HG03575 (cell line): ENCODE measurements around the gene RBSN.
A peak's percentile ranks its signal among the peaks of the same experiment; 100 is the strongest.
"Not testable (repeated sequence)": the region's sequence is repeated elsewhere in the genome, so short reads cannot be mapped to it uniquely, and the experiment has no call there.

ENCODE experiments used
- ATAC-seq: cut with Tn5 transposase; IDR thresholded peaks from one replicate; pipeline ENCODE4 v1.9.1; 2021; ENCODE audit not compliant: unreplicated experiment, insufficient number of reproducible peaks, low FRiP score; ENCODE audit errors: extremely low read depth

Gene RBSN

DNA sequence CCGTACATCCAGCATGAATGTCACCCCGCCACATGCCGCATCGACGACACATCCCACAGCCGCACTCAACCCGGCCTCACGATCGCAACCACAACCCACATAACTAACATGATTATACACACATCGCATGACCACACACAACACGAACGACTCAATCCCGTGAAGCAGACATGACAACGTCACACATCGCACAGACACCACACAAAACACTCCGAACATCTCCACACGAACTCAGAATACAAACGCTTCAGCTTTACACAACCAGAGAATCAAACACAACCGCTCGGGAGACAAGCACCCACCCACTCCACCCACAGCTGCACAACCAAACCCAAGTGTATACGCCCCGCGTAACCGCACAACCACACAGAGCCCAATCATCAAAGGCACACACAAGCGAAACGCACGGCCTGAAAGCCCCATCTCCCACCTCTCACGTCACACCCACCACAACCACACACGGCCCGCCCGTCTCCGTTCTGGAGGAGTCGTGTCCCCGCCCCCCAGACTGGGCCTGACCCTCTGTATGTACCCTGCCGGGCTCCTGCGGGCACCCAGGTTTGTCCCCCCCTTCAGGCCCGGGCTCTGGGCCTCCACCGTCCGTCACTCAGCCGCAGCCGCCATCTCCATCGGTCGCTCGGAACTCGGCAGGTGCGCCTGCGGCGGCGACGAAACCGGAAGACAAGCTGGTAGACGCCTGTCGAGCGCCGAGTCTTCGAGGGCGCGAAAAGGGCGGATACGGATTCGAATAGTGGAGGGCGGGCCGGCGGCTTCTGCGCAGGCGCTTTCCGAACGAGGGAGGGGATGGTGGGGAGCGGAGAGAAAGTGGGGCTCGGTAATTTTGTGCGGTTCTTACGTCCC is at the start of gene RBSN:
RBSN (minus strand) TSS at position 646 of the 861 bp plus-strand sequence. CDS start 3,028 bp downstream, outside the sequence.
- ATAC-seq: peak; percentile 59

- no peak for ATAC-seq
These were observed 49.7 kb upstream of the RBSN start for GRCh38 chr3:15148614-15149013.

GRCh38 chr3:15136885-15137284 is 37.9 kb upstream of the RBSN start:
- not testable (repeated sequence) for ATAC-seq

GRCh38 chr3:15134968-15135367 is 36.0 kb upstream of the RBSN start:
- ATAC-seq: not testable (repeated sequence)

- not testable (repeated sequence) for ATAC-seq
These were observed 29.5 kb upstream of the RBSN start for GRCh38 chr3:15128403-15128802.

GRCh38 chr3:15126975-15127374 is 28.0 kb upstream of the RBSN start:
- ATAC-seq: not testable (repeated sequence)

DNA sequence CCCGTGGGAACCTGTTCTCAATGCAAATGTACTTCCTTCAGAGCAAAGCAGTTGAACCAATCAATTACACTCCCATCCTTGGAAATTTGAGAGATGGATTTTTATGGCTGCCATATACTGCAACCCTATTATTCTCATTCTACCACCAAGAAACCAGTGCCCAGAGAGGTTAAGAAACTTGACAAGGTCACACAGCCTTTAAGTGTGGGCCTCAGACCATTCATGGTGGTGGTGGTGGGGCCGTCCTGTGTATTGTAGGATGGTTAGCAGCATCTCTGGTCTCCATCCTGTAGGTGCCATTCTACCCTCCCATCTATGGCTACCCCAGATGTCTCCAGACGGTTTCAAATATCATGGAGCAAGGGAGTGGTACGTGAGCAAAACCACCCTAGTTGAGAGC is 23.4 kb upstream of the RBSN start:
- ATAC-seq: no peak

- ATAC-seq: no peak
These were observed 23.0 kb upstream of the RBSN start for GRCh38 chr3:15121936-15122335.

- no peak for ATAC-seq
These were observed 22.0 kb upstream of the RBSN start for GRCh38 chr3:15120986-15121385.

DNA sequence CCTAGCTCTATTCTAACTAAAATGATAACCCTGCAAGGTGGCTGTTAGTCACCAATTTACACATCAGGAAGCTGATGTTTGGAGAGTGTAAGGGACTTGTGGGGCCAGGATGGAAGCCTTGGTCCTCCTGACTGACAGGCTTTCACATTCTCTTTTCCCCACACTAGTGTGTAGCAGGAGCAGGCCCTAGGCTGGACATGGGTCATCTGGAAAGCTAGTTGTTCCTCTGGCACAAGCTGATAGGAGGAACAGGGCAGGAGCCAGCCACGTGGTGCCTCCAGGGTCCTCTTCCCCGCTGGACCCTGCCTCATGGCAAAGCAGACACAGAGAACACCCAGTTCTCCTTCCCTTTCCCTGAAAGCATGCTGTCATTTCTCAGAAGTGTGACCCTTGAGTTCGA is 18.1 kb upstream of the RBSN start:
- ATAC-seq: no peak

DNA sequence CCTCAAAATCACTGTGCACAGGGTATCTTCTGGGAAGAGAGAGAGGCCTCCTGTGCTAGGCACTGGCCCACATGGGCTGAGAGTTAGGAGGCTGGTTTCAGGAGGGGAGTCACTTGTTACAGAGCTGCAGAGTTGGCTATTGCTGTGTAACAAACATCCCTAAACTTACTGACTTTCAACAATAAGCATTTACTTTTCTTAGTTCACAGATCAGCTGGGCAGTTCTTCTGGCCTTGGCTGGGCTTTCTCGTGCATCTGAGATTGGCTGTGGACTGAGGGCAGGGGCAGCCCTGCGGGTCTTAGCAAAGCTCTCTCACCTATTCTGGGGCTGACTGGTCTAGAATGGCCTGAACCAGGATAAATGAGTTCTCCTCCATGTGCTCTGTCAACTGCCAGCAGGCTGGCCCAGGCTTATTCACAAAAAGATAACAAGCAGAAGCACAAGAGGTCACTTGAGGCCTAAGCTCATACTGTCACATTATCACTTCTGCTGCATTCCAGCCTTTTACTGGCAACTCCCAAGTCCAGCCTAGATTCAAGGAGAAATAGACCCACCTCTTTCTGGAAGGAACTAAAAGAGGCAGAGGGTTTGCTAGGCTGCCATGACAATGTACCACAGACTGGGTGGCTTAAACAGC is 17.2 kb upstream of the RBSN start:
- no peak for ATAC-seq

DNA sequence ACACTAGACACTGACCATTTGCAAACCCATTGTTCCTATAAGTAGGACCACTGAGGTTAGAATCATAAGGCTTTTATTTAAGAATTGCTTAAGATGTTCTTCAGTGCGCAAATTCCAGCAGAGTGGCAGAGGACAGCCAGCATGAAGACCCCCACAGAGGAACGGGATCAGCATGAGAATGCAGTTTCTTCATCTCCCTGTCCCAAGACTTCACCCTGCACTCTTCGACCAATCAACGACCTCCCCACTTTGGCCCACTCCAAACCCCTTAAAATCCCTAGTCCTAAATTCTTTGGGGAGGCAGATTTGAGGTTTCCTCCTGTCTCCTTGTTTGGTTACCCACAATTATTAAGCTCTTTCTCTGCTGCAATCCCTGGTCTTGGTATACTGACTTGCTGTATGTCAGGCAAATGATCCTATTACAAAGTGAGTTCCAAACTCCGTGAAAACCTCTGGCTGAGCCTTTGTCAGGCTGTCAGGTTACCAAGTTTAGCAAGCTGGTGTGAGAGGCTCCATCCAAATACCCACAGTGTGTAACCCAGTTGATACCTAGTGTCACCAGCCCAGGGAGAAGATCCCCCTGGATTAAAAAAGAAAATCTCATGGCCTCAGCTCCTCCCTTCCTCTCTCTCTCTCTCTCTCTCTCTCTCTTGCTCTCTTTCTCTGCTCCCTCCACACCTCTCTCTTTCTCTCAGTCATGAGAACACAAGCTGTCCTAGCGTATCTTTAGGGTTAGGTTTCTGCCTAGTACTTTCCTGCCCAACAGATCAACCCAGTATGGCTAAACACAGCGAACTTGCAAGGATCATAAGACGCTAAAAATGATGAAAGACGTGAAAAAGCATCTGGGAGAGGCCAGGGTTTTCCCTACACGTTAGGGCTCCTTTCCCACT is 15.8 kb upstream of the RBSN start:
- ATAC-seq: no peak

- ATAC-seq: no peak
These were observed 14.9 kb upstream of the RBSN start for GRCh38 chr3:15113884-15114283.

DNA sequence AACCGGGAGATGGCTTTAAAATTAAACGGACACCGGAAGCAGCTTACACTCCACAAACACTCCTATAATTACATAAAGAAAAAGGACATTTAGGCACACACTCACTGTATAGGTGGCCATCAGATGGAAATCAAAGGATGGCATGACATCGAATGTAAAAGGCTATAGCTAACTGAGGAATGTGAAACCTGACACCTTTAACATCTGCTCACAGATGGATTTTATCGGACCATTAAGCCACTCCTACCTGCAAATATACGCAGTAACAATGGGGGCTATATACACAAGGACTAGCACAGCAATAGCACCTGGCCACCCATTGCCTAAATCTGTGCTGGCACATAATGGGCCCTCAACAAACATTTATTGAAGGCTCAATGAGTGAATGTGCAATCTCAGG is 14.5 kb upstream of the RBSN start:
- no peak for ATAC-seq

DNA sequence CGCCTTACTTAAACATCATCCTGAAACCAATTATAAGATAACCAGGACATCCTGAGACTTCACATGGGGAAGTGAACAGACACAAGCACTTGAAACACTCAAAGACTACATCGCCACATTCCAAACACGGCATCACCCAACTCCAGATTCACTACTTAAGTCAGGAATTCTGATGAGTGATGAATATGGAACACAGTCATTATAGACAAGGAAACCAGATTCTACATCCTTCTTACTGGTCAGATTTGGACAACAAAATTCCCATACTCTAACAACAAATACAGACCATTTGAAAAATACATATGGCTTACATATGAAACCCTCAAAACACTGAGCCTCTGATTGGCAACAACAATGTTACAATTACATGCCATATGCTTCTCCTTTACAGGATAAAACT is 13.1 kb upstream of the RBSN start:
- ATAC-seq: no peak

DNA sequence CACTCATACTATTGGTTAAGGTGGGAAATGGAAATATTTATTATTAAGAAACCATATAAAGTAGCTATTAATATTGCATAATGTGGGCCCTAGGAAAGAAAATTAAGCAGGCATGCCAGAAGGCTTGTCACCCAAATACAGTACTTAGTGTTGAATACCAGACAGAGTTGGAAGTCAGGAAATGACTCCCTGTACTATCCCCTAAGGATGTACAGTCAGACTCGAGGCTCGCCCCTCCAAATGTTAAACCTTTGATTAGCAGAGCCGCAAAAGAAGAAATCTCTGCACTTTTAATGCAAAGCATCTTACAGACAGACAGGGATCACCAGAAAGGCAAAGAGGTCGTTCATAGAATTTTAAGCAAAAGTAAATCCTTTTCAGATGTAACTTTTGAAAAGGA is 11.3 kb upstream of the RBSN start:
- no peak for ATAC-seq

- ATAC-seq: no peak
These were observed 9.9 kb upstream of the RBSN start for GRCh38 chr3:15108869-15109268.

DNA sequence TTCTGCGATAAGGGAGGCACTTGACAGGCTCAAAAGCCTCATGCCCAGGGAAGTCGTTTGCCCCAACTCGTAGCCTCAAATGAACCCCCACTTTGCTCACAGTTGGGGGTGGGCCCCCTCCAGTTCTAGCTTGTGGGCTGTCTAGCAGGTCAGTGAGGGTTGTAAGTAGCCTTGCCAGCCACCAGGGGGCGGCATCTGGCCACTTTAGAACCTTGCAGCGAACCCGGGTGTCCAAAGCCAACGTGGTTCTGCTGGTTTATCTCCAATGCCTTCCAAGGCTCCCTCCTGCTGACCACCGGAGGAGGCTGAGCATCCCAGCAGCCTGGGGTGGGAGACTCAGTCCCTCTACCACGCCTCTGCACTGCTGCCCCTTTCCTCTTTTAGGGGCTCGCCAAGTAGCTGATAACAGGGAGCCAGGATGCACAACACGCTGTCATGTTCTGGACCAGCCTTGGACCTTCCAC is 9.2 kb upstream of the RBSN start:
- no peak for ATAC-seq
